Activated CD8-positive, alpha-beta T cell treated with anti-CD3 and anti-CD28 coated beads, Interleukin-2, amount 10 ng/mL, durations not matched to agents 7 days and 5 days (primary cell): ENCODE measurements around the gene NFILZ. TPM values are rescaled to one million over a fixed set of nuclear protein-coding genes. Genes with fewer than 3 reads are reported as not detected.
A peak's percentile ranks its signal among the peaks of the same experiment; 100 is the strongest.
"Not testable (repeated sequence)": the region's sequence is repeated elsewhere in the genome, so short reads cannot be mapped to it uniquely, and the experiment has no call there.

Source experiments
- ATAC-seq: fragments of 150-1000 bp; cut with Tn5 transposase; one replicate; pipeline ENCODE4 v1.10.0; 2021; ENCODE audit warnings: moderate library complexity
- CTCF ChIA-PET: fragments of 350-600 bp; sonication (Branson Sonifier 250); formaldehyde crosslinking; loops from one replicate; lab custom pipeline; 2021; ENCODE audit warnings: antibody characterized with exemption; lab: Charles Lee
- POLR2A ChIA-PET: fragments of 350-600 bp; sonication (Branson Sonifier 250); formaldehyde crosslinking; loops from one replicate; lab custom pipeline; 2021; ENCODE audit warnings: antibody characterized with exemption; lab: Charles Lee
- DNase-seq: peaks from one replicate; pipeline ENCODE4 v3.0.0-alpha.2; 2020
- H3K27ac Mint-ChIP-seq: one replicate; pipeline ENCODE4 v1.8.0; 2021; ENCODE audit warnings: mild to moderate bottlenecking, mixed read lengths
- H3K27me3 Mint-ChIP-seq: one replicate; pipeline ENCODE4 v1.8.0; 2021; ENCODE audit warnings: low read depth, mixed read lengths
- H3K36me3 Mint-ChIP-seq: one replicate; pipeline ENCODE4 v1.8.0; 2021; ENCODE audit warnings: low read depth, mixed read lengths
- H3K4me1 Mint-ChIP-seq: one replicate; pipeline ENCODE4 v1.8.0; 2021; ENCODE audit warnings: low read depth, mixed read lengths
- H3K4me3 Mint-ChIP-seq: one replicate; pipeline ENCODE4 v1.8.0; 2021; ENCODE audit warnings: mild to moderate bottlenecking, mixed read lengths
- H3K9me3 Mint-ChIP-seq: one replicate; pipeline ENCODE4 v1.8.0; 2022; ENCODE audit warnings: mixed read lengths; ENCODE audit not compliant: insufficient read depth
- total RNA-seq, 2 experiments: library from RNA; stranded (reverse); gene quantifications; one replicate each; pipeline ENCODE4 v1.2.3, GENCODE V29; 2021

NFILZ gene
- total RNA-seq, 2 experiments from 2014 or later, result not detected

GRCh38 chr19:8612807-8613171 lies 17.6 kb upstream of the NFILZ start:
- peaks cover 29% of the 10 kb centered on the region for H3K4me1 Mint-ChIP-seq
- ChIA-PET POLR2A (interaction anchor here (1.1 kb wide), 1 partner anchor 110 kb away, joined by 3 read pairs; the partner anchor contains the start of gene PRAM1), CTCF (interaction anchor here (0.8 kb wide), 1 partner anchor 29 kb away, joined by 3 read pairs; no protein-coding TSS in a partner anchor)
- DNase-seq (no peak), ATAC-seq (no peak)
- no peak overlapping the region for H3K27ac Mint-ChIP-seq
- peaks cover 16% of the 10 kb centered on the region for H3K27me3 Mint-ChIP-seq
- H3K4me3 Mint-ChIP-seq, result no peak overlapping the region
- H3K36me3 Mint-ChIP-seq, result no peaks in the 10 kb centered on the region
- no peaks in the 10 kb centered on the region for H3K9me3 Mint-ChIP-seq

GRCh38 chr19:8614455-8614854 lies 16.0 kb upstream of the NFILZ start:
- Mint-ChIP-seq H3K4me3 (no peak overlapping the region), H3K36me3 (no peaks in the 10 kb centered on the region), H3K27ac (no peak overlapping the region), H3K9me3 (no peaks in the 10 kb centered on the region), H3K4me1 (peaks cover 26% of the 10 kb centered on the region), H3K27me3 (peaks cover 12% of the 10 kb centered on the region)
- ATAC-seq (no peak), DNase-seq (no peak)
- POLR2A ChIA-PET, result no interaction called here
- CTCF ChIA-PET, result interaction anchor here (1.0 to 3.9 kb wide), 8 partner anchors 16 to 228 kb away, joined by 3 to 15 read pairs (median 4); no protein-coding TSS in a partner anchor

GRCh38 chr19:8615024-8615423 lies 15.4 kb upstream of the NFILZ start:
- H3K27me3 Mint-ChIP-seq, result peaks cover 8% of the 10 kb centered on the region
- no peaks in the 10 kb centered on the region for H3K36me3 Mint-ChIP-seq
- peaks cover 20% of the 10 kb centered on the region for H3K4me1 Mint-ChIP-seq
- DNase-seq (no peak), ATAC-seq (no peak)
- no peak overlapping the region for H3K27ac Mint-ChIP-seq
- no peaks in the 10 kb centered on the region for H3K9me3 Mint-ChIP-seq
- ChIA-PET CTCF (interaction anchor here (0.7 to 3.9 kb wide), 9 partner anchors 12 to 77 kb away, joined by 3 to 17 read pairs (median 3); no protein-coding TSS in a partner anchor), POLR2A (no interaction called here)
- no peak overlapping the region for H3K4me3 Mint-ChIP-seq

GRCh38 chr19:8615813-8616596 lies 14.4 kb upstream of the NFILZ start:
- DNase-seq (peak; percentile 65), ATAC-seq (no peak)
- ChIA-PET CTCF (interaction anchor here (0.7 to 3.9 kb wide), 9 partner anchors 11 to 76 kb away, joined by 3 to 17 read pairs (median 3); no protein-coding TSS in a partner anchor), POLR2A (no interaction called here)
- Mint-ChIP-seq H3K4me3 (no peak overlapping the region), H3K36me3 (no peaks in the 10 kb centered on the region), H3K9me3 (no peaks in the 10 kb centered on the region), H3K27me3 (peaks cover 5% of the 10 kb centered on the region), H3K27ac (peak overlapping the region; percentile 49), H3K4me1 (peaks cover 17% of the 10 kb centered on the region)

- ChIA-PET CTCF (interaction anchor here (1.2 to 3.9 kb wide), 3 partner anchors 17 to 37 kb away, joined by 3 to 17 read pairs (median 15); no protein-coding TSS in a partner anchor), POLR2A (no interaction called here)
- H3K4me1 Mint-ChIP-seq, result peaks cover 12% of the 10 kb centered on the region
- H3K4me3 Mint-ChIP-seq, result no peak overlapping the region
- H3K27ac Mint-ChIP-seq, result no peak overlapping the region
- H3K36me3 Mint-ChIP-seq, result no peaks in the 10 kb centered on the region
- no peaks in the 10 kb centered on the region for H3K9me3 Mint-ChIP-seq
- ATAC-seq (no peak), DNase-seq (no peak)
- H3K27me3 Mint-ChIP-seq, result peaks cover 5% of the 10 kb centered on the region
Observed at GRCh38 chr19:8616861-8617260, 13.6 kb upstream of the NFILZ start.

GRCh38 chr19:8617325-8617724 lies 13.1 kb upstream of the NFILZ start:
- ATAC-seq, H3K4me1 Mint-ChIP-seq, DNase-seq, H3K4me3 Mint-ChIP-seq, H3K36me3 Mint-ChIP-seq, H3K27ac Mint-ChIP-seq, H3K27me3 Mint-ChIP-seq, POLR2A ChIA-PET, H3K9me3 Mint-ChIP-seq: not testable (repeated sequence)
- CTCF ChIA-PET, result interaction anchor here (3.3 to 3.9 kb wide), 2 partner anchors 23 to 37 kb away, joined by 15 to 17 read pairs; no protein-coding TSS in a partner anchor

GRCh38 chr19:8617984-8618383 lies 12.4 kb upstream of the NFILZ start:
- Mint-ChIP-seq H3K9me3 (no peaks in the 10 kb centered on the region), H3K36me3 (no peaks in the 10 kb centered on the region), H3K27ac (no peak overlapping the region), H3K4me3 (no peak overlapping the region), H3K27me3 (peaks cover 5% of the 10 kb centered on the region), H3K4me1 (peaks cover 8% of the 10 kb centered on the region)
- no peak for ATAC-seq
- CTCF ChIA-PET, result interaction anchor here (3.3 kb wide), 1 partner anchor 38 kb away, joined by 17 read pairs; no protein-coding TSS in a partner anchor
- POLR2A ChIA-PET, result no interaction called here
- DNase-seq, result no peak

- peaks cover 8% of the 10 kb centered on the region for H3K4me1 Mint-ChIP-seq
- CTCF ChIA-PET, result no interaction called here
- DNase-seq (no peak), ATAC-seq (no peak)
- H3K36me3 Mint-ChIP-seq, result no peaks in the 10 kb centered on the region
- H3K9me3 Mint-ChIP-seq, result no peaks in the 10 kb centered on the region
- no peak overlapping the region for H3K27ac Mint-ChIP-seq
- H3K27me3 Mint-ChIP-seq, result peaks cover 5% of the 10 kb centered on the region
- POLR2A ChIA-PET, result no interaction called here
- H3K4me3 Mint-ChIP-seq, result no peak overlapping the region
Observed at GRCh38 chr19:8618751-8619150, 11.7 kb upstream of the NFILZ start.

GRCh38 chr19:8622886-8623285 lies 7.5 kb upstream of the NFILZ start:
- CTCF ChIA-PET, result interaction anchor here (1.2 kb wide), 1 partner anchor 44 kb away, joined by 3 read pairs; no protein-coding TSS in a partner anchor
- H3K9me3 Mint-ChIP-seq, H3K27ac Mint-ChIP-seq, ATAC-seq, POLR2A ChIA-PET, H3K4me3 Mint-ChIP-seq, H3K27me3 Mint-ChIP-seq, DNase-seq, H3K36me3 Mint-ChIP-seq, H3K4me1 Mint-ChIP-seq: not testable (repeated sequence)

- Mint-ChIP-seq H3K9me3 (no peaks in the 10 kb centered on the region), H3K27ac (no peak overlapping the region), H3K4me3 (no peak overlapping the region), H3K4me1 (no peaks in the 10 kb centered on the region), H3K27me3 (no peaks in the 10 kb centered on the region), H3K36me3 (no peaks in the 10 kb centered on the region)
- DNase-seq (no peak), ATAC-seq (no peak)
- ChIA-PET CTCF (interaction anchor here (0.9 kb wide), 1 partner anchor 11 kb away, joined by 3 read pairs; no protein-coding TSS in a partner anchor), POLR2A (no interaction called here)
Observed at GRCh38 chr19:8626842-8627241, 3.6 kb upstream of the NFILZ start.

- no peaks in the 10 kb centered on the region for H3K9me3 Mint-ChIP-seq
- peaks cover 2% of the 10 kb centered on the region for H3K4me1 Mint-ChIP-seq
- ATAC-seq, result no peak
- H3K4me3 Mint-ChIP-seq, result no peak overlapping the region
- no peak for DNase-seq
- no peaks in the 10 kb centered on the region for H3K36me3 Mint-ChIP-seq
- POLR2A ChIA-PET, result no interaction called here
- H3K27ac Mint-ChIP-seq, result no peak overlapping the region
- CTCF ChIA-PET, result no interaction called here
- H3K27me3 Mint-ChIP-seq, result no peaks in the 10 kb centered on the region
Observed at GRCh38 chr19:8629184-8629583, 1.2 kb upstream of the NFILZ start.

- H3K4me3 Mint-ChIP-seq, result no peak overlapping the region
- no peak for DNase-seq
- peaks cover 2% of the 10 kb centered on the region for H3K4me1 Mint-ChIP-seq
- H3K27ac Mint-ChIP-seq, result no peak overlapping the region
- H3K27me3 Mint-ChIP-seq, result no peaks in the 10 kb centered on the region
- no peak for ATAC-seq
- POLR2A ChIA-PET, result no interaction called here
- H3K36me3 Mint-ChIP-seq, result no peaks in the 10 kb centered on the region
- CTCF ChIA-PET, result interaction anchor here (1.1 kb wide), 1 partner anchor 11 kb away, joined by 4 read pairs; no protein-coding TSS in a partner anchor
- H3K9me3 Mint-ChIP-seq, result no peaks in the 10 kb centered on the region
Observed at GRCh38 chr19:8630796-8631424, 477 bp downstream of the NFILZ start.
